DLD1 (cell line): ENCODE data around the gene DGLUCY.
"Not testable (repeated sequence)": the region's sequence is repeated elsewhere in the genome, so short reads cannot be mapped to it uniquely, and the experiment has no call there.

Experiments
- in situ Hi-C: cut with HindIII; loops from 2 replicates; pipeline ENCODE4 v1.10.0; 2017; ENCODE audit warnings: low sequenced_read_pairs

DGLUCY gene

GRCh38 chr14:91204657-91205056 lies 90.8 kb downstream of the DGLUCY start:
- in situ Hi-C loops = loop anchor here (10.0 kb wide), 1 partner anchor 90 kb away; no protein-coding TSS in a partner anchor

GRCh38 chr14:91205459-91205858 lies 91.6 kb downstream of the DGLUCY start:
- in situ Hi-C loops = loop anchor here (10.0 kb wide), 1 partner anchor 89 kb away; no protein-coding TSS in a partner anchor

GRCh38 chr14:91207008-91207407 lies 93.1 kb downstream of the DGLUCY start:
- in situ Hi-C loops = loop anchor here (10.0 kb wide), 1 partner anchor 88 kb away; no protein-coding TSS in a partner anchor

GRCh38 chr14:91211017-91211416 lies 97.1 kb downstream of the DGLUCY start:
- in situ Hi-C loops = no loop called here

GRCh38 chr14:91214306-91214705 lies 100.4 kb downstream of the DGLUCY start:
- in situ Hi-C loops = no loop called here

- in situ Hi-C loops = no loop called here
Measured at GRCh38 chr14:91215381-91215780, 101.5 kb downstream of the DGLUCY start.

- in situ Hi-C loops = no loop called here
Measured at GRCh38 chr14:91216731-91217226, 102.9 kb downstream of the DGLUCY start.

- in situ Hi-C loops = no loop called here
Measured at GRCh38 chr14:91218014-91218413, 104.1 kb downstream of the DGLUCY start.

GRCh38 chr14:91219517-91220389 lies 105.9 kb downstream of the DGLUCY start:
- in situ Hi-C loops = no loop called here

GRCh38 chr14:91220581-91221000 lies 106.7 kb downstream of the DGLUCY start:
- in situ Hi-C loops = no loop called here

- in situ Hi-C loops = no loop called here
Measured at GRCh38 chr14:91221270-91221669, 107.4 kb downstream of the DGLUCY start.

GRCh38 chr14:91223028-91223783 lies 109.3 kb downstream of the DGLUCY start:
- in situ Hi-C loops = no loop called here

GRCh38 chr14:91225025-91225424 lies 111.2 kb downstream of the DGLUCY start:
- in situ Hi-C loops = no loop called here

- in situ Hi-C loops = not testable (repeated sequence)
Measured at GRCh38 chr14:91226360-91226759, 112.5 kb downstream of the DGLUCY start.

- in situ Hi-C loops = no loop called here
Measured at GRCh38 chr14:91227183-91227628, 113.3 kb downstream of the DGLUCY start.

- in situ Hi-C loops = no loop called here
Measured at GRCh38 chr14:91228112-91229004, 114.5 kb downstream of the DGLUCY start.

- in situ Hi-C loops = no loop called here
Measured at GRCh38 chr14:91229005-91229382, 115.1 kb downstream of the DGLUCY start.

GRCh38 chr14:91229743-91230200 lies 115.9 kb downstream of the DGLUCY start:
- in situ Hi-C loops = no loop called here

- in situ Hi-C loops = no loop called here
Measured at GRCh38 chr14:91230397-91231035, 116.6 kb downstream of the DGLUCY start.

- in situ Hi-C loops = no loop called here
Measured at GRCh38 chr14:91231446-91231845, 117.6 kb downstream of the DGLUCY start.
